HG03139 (cell line): Measurements from ENCODE around the gene MED19.
"Not testable (repeated sequence)": the region's sequence is repeated elsewhere in the genome, so short reads cannot be mapped to it uniquely, and the experiment has no call there.

Experiments
- ATAC-seq: cut with Tn5 transposase; IDR thresholded peaks from one replicate; pipeline ENCODE4 v1.9.1; 2021; ENCODE audit not compliant: unreplicated experiment

The MED19 gene

DNA sequence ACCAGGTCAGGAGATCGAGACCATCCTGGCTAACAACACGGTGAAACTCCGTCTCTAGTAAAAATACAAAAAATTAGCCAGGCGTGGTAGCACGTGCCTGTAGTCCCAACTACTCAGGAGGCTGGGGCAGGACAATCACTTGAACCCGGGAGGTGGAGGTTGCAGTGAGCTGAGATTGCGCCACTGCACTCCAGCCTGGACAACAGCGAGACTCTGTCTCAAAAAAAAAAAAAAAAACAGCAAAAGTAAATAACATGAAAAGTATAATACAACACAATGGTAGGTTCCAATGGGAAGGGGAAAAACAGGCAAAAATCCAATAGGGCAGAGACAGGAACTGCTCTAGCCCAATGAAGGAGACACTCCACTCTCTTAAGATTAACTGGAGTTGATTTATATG lies 6.6 kb downstream of the MED19 start:
- ATAC-seq: not testable (repeated sequence)

DNA sequence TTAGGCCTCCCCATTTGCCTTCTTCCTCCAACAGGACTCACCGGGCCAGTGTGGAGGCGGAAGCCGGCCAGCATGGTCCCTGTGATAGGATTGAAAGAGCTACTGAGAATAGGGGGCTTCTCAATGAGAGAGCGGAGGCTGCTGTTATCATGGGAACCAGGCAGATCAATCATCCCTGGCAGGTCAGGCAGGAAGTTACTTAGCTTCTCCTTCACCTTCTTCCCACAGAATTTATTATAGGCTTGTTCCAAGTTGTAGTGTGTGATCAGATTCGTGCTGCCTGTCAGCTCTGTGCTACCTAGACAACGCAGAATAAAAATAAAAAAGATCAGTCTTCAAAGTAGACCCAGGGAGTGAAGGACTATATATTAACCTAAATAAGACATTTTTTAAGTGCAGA lies 7.1 kb downstream of the MED19 start:
- ATAC-seq: no peak

DNA sequence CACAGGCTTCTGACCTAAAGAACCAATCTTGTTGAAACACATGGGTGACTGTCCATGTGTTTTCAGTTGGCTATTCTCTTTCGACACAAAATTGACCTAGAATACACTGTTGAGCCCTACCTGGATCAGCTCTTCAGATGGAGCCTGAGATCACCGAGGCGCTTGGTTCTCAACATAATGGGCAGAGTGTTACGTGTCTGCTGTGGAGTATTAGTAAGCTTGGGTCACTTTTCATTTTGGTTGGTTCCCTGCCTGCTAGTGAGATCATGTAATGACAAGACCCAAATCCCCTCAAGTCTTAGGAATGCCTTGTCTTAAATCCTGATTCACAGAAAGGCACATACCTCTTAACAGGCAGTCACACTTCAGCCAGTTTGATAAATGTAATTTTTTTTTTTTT lies 8.7 kb downstream of the MED19 start:
- no peak for ATAC-seq

DNA sequence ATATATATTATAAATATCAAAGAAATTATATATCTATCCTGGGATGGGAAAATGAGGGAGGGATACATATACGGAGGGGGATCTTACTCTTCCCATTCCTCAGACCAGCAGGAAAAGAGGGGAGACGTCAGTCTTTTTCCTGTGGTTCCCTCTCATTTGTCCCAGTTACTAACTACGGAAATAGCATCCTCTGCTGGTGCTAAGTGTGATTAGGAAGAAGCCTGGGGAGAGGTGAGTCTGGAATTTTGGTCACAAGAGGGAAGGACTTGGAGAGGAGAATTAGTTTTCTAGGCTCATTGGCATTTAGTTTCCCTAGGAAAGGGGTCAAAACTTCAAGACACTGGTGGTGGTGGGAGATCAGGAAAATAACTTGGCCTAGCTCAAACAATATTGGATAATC lies 11.6 kb downstream of the MED19 start:
- ATAC-seq: no peak

DNA sequence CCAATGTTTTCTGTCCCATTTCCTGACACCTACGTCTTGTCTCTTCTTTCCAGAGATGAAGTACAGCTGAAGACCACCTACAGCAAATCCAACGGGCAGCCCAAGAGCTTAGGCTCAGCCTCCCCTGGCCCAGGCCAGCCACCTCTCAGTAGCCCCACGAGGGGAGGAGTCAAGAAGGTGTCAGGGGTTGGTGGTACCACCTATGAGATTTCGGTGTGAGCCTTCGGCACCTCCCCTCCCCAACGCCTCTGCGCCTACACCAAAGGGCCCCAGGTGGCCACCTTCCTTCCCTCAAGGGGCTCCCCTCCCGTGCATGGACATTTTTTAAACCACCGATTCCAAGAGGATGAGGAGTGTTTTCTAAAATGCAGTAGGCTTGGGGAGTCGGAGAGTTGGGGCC lies 12.2 kb downstream of the MED19 start:
- ATAC-seq: no peak

DNA sequence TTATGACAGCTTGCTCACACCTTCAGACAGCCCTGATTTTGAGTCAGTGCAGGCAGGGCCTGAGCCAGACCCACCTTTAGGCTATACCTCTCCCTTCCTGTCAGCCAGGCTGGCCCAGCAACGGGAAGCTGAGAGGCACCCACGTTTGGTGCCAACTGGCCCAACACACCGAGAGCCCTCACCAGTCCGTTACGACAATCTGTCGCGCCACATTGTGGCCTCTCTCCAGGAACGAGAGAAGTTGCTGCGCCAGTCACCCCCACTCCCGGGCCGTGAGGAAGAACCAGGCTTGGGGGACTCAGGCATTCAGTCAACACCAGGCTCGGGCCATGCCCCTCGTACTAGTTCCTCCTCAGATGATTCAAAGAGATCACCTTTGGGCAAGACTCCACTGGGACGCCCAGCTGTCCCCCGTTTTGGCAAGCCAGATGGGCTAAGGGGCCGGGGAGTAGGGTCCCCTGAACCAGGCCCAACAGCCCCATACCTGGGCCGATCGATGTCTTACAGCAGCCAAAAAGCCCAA lies 13.1 kb downstream of the MED19 start:
- ATAC-seq: no peak

DNA sequence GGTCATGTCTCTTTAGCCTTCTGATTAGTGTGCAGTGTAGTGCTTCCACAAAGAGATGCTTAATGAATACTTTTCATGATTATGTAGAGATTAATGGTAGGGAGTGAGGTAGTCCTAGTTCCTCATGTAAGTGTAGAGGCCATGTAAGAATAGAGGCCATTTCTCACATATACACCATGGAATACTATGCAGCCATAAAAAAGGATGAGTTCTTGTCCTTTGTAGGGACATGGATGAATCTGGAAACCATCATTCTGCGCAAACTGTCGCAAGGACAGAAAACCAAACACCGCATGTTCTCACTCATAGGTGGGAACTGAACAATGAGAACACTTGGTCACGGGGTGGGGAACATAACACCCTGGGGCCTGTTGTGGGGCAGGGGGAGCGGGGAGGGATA lies 21.5 kb downstream of the MED19 start:
- ATAC-seq: not testable (repeated sequence)

DNA sequence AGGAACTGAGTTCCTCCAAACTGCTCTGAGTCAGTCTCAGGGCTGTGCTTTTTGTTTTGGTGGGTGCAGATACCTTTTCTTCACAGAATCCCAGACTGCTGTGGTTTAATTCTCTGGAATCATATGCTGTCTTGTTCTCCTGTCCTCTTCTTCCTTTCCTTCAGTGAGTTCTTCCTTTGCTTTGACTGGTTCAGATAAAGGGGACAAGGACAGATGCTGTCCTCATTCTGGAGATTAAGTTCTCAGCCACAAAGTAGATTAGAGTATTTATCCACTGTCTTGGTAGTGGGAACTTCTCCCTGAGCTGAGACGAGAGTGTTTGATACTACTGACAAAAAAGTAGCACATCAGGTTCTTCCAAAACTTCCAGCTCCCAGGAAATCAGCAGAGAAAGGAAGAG lies 30.8 kb downstream of the MED19 start:
- ATAC-seq: no peak

DNA sequence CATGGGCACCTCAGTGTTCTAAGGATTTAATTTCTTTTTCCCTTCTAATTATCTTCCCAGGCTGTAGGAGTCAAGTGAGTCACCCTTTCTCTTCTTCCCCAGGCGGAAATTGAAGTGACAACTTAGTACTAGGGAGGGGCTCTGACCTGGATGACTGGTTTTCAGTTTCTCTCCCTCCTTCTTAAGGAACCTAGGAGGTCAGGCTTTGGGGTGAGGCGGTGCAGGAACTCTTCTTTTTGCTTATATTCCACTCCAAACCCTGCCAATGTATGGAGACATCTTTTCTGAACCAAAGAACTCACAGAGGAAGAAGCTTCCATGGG lies 31.5 kb downstream of the MED19 start:
- ATAC-seq: no peak

DNA sequence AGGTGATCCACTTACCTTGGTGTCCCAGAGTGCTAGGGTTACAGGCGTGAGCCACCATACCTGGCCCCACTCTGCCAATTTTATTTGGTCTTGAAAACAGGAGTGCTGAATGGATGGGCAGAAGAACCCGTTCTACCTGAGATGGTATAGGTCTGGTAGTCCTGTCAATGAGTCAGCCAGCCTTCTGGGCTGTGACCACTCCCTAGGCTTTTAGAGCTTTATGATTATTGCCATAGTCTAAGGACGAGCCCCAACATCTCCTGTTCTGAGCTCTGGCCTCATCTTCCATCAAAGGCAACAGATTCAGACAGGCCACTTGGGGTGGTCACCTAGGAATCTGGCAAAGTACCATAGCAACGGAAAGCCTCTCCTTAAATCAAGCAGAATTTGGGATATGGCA lies 32.6 kb downstream of the MED19 start:
- ATAC-seq: no peak

DNA sequence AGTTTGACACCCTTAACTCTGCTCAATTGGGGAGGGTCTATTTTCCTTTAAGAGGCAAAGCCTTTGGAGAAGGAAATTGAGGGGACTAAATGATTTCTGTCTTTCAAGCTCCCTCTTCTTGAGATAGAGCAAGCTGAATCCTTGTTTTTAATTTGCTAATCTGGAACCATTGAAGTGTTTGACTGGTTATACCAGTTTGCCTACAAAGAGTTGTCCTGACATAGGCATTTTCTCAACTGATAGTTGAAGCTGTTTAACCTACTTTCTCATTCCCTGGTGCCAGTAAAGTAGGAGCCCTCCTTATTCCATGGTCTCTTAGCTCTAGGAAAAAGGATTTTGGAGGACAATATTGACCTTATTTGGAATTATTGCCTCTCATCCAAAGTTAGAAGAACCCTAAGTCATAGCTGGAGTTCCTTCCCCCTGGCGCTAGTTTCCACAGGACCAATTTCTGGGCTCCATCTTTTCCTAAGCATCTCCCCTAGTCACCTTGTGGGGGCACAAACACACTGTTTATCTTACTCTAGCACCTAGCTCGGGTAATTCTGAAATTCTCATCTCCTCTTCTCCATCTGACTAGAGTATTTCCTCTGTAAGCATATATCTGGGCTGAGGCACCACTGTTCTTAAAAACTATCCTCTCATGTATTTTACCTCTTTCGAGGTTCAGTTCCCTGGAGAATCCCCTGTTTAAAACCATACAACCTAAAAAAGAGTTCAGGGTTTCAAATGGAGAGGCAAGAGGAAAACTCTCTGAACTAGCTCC lies 36.7 kb downstream of the MED19 start:
- ATAC-seq: no peak

DNA sequence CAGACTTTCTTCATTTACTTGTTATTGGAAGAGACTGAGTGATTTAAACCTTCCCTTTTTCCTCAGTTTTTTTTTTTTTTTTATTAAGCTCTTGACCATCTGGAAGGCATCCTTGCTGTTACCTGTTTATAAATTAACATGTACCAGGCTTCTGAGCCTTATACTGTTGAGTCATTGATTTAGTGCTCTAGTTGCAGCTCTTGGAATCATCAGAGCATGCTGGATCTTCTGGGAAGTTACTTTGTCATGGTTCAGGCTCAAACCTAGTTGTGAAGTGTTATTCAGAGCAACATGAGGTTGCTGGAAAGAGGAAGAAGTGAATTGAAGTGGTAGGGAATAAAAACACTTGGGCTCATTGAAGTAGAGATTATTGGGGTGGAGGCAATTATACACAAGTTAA lies 37.8 kb downstream of the MED19 start:
- ATAC-seq: no peak

DNA sequence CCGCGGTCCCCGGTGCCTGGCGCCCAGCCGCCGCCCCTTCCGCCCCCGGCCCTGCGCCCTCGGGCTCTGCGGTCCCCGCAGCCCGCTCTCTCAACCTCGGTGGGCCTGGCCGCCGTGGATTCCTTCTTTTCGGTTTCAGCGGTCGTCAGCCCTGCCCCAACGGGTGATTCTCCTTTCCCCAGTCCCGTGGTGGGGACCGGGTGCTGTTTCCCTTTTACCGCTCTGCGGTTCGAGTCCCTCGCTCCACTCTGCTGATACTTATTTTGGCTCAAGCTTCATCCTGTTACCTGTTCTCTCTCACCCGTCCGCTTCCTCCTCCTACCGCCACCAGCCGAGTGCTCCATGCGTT lies 43.6 kb downstream of the MED19 start:
- ATAC-seq: peak; percentile 4

DNA sequence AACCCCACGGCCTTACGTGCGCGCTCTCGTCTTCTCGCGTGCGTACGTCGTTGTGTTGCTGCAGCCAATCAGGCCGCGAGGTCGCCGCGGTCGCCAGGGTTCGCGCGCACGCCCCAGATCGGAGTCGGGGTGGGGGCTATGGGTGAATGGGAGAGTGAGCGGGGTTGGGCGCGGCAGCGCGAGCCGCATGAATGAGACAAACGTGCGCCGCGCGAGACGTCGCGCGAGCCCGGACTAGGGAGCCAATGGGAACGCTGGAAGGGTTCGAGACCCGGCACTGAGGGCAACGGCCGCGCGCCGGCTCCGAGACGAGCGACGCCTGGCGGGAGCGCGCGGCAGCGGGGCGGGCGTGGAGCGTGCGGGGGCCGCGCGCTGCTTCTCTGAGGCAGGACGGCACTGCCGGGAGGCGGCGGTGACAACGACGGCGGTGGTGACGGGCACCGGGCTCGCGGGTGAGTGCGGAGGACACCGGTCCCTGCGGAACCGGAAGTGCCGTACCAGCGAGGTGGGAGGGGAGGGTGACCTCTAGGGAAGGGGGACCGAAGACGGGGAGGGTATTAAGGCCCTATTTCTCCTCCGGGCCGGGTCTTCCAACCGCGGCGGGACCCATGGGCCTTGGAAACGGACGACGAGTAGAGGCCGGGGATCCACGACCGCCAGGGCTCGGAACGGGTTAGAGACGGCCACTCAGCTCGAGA lies 44.1 kb downstream of the MED19 start, which contains the start of gene ZDHHC5:
Gene ZDHHC5 (plus strand): TSS at position 379 of the 698 bp plus-strand sequence. CDS start 4,977 bp downstream, outside the sequence.
- ATAC-seq: peak; percentile 86

DNA sequence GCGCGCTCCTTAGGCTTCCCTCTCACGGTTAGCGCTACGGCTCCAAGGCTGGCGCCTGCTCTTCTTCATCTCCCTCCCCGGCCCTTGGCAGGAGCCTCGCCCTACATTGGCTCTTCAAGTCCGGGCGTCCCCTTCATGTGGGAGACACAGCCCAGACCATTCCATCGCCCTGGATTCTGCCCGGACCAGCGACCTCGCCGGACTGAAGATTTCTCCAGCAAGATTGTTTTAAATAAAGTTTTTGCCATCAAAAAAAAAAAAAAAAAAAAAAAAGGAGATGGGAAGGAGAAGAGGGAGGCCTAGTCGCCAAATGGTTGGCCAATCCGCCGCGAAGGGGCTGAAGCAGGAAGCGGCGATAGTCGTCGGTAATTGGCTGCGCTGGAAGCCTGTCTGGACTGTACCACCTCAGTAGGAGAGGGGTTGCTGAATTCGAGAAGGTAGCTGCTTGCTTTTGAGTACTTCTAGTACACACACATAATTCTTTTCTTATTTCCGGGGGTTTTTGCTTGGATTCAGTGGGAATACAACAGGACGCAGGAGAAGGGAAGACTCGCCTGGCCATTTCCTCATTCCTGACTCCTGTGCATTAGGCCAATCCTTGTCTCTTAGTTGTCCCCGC lies 44.8 kb downstream of the MED19 start:
- ATAC-seq: peak; percentile 63

DNA sequence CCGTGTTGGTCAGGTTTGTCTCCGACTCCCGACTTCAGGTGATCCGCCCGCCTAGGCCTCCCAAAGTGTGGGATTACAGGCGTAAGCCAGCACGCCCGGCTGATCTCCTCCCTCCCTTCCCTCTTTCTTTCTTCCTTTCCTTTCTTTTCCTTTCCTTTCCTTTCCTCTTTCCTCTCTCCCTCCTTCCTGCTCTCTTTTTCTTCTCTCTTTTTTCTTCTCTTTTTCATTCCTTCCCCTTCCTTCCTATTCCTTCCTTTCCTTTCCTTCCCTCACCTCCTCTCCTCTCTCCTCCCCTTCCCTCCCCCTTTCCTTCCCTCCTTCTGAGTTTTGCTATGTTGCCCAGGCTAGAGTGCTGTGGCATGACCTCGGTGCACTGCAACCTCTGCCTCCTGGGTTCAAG lies 48.0 kb downstream of the MED19 start:
- ATAC-seq: no peak

DNA sequence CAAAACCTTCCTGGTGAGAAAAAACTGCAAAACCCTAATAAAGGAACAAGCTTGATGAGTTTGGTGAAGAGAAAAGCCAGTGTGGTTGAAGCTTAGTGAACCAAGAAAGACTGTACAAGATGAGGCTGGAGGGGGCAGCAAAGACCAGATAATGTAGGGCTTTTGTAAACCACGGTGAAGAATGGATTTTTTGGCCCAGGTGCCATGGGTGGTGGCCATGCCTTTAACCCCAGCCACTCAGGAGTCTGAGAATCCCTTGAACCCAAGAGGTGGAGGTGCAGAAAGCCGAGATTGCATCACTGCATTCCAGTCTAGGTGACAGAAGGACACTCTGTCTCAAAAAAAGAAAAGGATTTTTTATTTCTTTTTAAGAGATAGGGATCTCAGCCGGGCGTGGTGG lies 49.1 kb downstream of the MED19 start:
- no peak for ATAC-seq

DNA sequence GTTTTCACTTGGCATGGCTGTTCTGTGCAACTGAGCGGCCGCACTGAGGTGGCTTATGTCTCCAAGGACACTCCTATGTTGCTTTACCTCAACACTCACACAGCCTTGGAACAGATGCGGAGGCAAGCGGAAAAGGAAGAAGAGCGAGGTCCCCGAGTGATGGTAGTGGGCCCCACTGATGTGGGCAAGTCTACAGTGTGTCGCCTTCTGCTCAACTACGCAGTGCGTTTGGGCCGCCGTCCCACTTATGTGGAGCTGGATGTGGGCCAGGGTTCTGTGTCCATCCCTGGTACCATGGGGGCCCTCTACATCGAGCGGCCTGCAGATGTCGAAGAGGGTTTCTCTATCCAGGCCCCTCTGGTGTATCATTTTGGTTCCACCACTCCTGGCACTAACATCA lies 52.3 kb downstream of the MED19 start:
- no peak for ATAC-seq

DNA sequence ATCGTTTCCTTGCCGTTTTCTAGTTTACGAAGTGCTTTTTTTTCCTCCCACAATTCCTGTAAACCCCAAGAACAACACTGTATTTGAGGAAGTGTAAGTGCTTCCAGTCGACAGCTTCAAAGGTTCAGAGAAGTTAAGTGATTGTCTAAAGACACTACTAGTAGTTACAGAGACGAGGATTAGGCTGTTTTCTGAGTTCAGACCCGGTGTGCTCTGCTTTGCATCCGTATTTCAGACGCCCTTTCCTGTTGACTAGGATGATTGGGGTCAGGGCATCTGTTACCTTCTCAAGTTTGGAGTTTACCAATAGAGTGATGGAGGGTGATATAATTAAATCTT lies 54.0 kb downstream of the MED19 start:
- no peak for ATAC-seq

DNA sequence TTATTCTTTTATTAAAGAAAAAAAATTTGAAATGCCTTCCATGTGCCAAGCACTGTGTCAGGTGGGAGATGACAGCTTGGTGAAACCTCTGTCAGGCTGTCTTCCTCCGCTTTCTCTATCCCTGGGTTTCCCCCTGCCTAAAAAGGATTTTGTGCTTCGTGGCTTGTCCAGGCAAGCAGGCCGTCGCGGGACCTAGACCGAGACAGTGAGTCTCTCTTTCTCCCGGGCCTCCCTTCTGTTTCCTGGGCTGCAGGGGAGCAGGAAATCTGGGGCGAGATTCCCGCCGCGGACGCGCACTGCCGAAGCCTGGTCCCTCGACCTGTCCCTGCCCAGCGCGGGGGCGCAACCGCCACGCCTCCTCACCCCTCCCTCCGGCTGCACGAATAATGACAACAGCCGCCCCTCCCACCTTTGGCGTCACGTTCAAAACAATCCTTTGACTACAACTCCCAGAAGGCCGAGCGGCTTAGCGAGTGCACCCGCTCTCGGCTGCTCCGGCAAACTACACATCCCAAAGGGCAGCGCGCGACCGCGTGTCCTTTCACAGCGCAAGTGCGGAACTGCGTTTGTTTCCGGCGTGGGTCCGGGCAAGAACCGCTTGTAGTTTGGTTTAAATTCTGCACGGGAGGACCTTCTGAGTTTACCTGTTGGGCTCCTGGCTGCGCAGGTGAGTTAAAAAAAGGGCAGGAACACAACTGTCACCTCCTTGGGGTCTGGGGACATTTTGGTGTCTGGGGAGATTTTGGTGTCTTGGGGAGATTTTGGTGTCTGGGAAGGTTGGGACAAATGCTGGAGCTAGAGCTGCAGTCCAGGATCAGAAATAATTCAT lies 54.6 kb downstream of the MED19 start, which contains the start of gene CLP1:
Gene CLP1 (plus strand): TSS at position 569 of the 829 bp plus-strand sequence. CDS start 1,715 bp downstream, outside the sequence.
- ATAC-seq: peak; percentile 99

DNA sequence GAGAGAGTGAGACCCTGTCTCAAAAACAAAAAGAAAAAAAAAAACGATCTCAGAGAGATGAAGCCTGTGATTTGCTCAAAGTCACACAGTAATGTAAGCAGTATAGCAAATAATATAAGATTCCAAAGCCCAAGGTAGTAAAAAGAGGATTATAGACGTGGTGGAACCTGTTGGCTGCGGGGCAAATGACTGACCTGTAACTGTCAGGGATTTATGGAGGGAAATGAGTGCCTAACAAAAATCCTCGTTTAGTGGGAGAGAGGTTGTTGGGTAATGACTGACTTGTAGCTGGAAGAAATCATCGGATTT lies 55.2 kb downstream of the MED19 start:
- ATAC-seq: no peak
